NCI-H2196 (cell line): ENCODE measurements around the gene SYT9.

Source experiments
- DNase-seq: peaks from one replicate; lab custom pipeline; 2025; ENCODE audit not compliant: unreplicated experiment; lab: John Stamatoyannopoulos, UW

SYT9 gene

DNA sequence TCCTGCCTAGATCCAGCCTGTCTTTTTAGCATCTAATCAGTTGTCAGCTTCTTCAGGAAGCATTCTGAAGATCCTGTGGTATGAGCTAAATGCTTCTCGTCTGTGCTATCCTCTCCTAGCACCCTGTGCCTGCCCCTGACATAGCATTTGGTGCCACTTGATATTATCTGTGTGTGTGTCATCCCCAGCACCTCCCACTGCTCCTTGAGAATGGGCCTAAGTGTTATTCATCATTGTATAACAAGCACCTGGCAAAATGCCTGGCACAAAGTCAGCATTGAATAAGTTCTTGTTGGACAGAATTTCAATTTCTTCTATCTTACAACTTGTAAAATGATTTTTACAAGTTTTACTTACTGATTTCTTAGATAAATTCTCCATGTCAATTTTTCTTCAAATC lies 205.5 kb downstream of the SYT9 start:
- DNase-seq = no peak

- DNase-seq = no peak
These were observed 211.0 kb downstream of the SYT9 start for GRCh38 chr11:7462706-7463105.

GRCh38 chr11:7467652-7468051 lies 215.9 kb downstream of the SYT9 start:
- no peak for DNase-seq

- DNase-seq = no peak
These were observed 217.7 kb downstream of the SYT9 start for GRCh38 chr11:7469351-7469865.

GRCh38 chr11:7471071-7471470 lies 219.4 kb downstream of the SYT9 start:
- no peak for DNase-seq

DNA sequence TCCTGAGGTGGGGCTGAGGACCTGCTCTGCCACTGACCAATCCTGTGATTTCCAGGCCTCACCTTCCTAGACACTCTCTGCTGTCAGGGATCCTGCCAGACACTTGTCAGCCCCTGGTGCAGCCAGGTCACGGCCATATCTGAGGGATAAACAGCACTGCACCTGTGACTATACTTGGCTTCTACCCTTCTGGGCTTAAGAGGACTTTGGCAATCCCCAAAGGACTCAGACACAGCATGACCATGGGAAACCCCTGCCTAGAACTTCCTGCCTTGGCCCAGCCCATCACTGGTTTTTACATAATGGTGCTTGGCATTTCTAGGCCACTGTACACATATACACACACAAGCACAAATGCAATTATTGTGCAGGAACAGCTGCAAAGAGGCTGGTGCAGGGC lies 222.0 kb downstream of the SYT9 start:
- DNase-seq = no peak

GRCh38 chr11:7480113-7480512 lies 228.4 kb downstream of the SYT9 start:
- DNase-seq = no peak

DNA sequence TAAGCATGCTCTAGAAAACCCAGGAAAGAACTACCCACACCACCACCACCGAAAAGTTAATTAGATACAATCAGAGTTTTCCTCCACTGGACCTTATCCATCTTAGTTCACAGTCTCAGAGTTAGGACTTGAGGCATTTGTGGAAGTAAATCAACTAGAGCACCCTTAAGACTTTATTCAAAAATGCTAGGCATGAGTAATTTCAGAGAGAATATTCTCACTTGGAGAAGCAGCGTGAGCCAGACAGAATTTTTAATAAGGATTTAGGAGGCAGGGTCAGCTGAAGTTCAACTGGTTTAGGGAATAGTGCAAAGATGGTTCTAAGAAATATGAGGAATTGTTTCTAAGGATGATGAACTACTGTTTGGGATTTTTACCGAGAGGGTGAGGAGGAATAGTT lies 232.4 kb downstream of the SYT9 start:
- DNase-seq = no peak

GRCh38 chr11:7484645-7485044 lies 232.9 kb downstream of the SYT9 start:
- no peak for DNase-seq

- DNase-seq = no peak
These were observed 233.7 kb downstream of the SYT9 start, which contains the start of gene OLFML1 for GRCh38 chr11:7485186-7486097. TSS of gene OLFML1 (plus strand) at chr11:7485506. CDS start at chr11:7485876, 370 bp downstream.

DNA sequence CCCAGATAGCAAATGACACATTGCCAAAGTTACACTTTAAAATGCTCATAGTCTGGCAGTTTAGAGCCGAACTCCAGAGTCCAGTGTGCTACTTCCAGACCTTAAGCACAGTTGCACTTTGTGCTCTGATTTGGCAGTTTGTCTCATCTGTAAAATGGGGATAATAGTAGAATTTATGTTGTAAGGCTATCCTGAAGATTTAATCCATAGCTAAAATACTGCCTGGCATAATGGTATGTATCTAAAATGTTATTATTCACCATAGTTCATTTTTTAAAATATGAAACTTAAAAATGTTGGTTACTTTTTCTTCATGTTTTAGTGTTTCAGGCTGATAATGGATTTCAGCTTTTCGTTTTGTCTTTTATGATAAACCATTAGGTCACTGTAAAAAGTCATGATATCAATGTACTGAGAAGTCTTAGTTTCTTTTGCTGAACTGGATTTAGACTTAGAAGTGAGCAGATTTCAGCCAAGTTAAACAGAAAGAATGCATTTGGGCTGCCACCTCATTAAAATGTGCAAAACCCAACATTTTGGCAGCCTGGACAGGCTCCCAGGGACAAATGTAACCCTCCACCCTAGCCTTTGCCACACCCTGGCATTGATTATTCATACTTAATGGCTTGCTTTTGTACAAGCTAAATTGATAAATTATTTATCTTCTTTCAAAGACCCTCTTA lies 234.5 kb downstream of the SYT9 start:
- no peak for DNase-seq

- DNase-seq = no peak
These were observed 235.1 kb downstream of the SYT9 start for GRCh38 chr11:7486781-7487140.

DNA sequence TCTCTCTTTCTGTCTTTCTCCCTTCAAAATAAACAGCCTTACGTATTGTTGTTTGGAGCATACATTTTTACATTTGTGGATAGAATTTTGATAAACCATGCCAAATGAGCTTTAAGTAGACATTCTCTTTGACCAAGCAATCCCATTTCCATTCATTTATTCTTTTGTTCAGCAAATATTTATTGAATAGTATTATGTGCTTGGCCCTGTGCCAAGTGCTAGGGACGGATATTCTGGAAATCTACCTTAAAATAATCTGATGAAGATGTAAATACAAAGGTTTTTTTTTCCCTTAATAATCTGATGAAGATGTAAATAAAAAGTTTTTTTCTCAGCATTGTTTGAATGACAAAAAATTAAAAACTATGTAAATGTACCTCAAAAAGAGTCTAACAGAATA lies 235.7 kb downstream of the SYT9 start:
- no peak for DNase-seq

DNA sequence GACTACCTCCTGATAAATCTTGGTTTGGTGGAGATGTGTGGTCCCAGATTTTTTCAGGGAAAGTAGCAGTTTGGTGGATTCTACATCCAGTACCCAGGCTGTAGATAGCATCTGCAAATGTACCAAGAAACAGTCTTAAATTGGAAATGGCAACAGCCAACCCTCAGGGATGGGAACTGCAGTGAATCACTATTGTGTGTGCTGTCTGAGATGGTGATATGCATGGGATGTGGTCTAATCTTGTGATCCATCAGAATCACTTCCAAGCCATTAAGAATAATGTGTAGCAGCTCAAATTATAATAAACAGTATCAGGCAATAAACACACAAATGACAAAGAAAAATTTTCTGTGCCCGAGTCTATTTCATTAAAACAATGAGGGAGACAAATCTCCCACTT lies 237.0 kb downstream of the SYT9 start:
- no peak for DNase-seq

DNA sequence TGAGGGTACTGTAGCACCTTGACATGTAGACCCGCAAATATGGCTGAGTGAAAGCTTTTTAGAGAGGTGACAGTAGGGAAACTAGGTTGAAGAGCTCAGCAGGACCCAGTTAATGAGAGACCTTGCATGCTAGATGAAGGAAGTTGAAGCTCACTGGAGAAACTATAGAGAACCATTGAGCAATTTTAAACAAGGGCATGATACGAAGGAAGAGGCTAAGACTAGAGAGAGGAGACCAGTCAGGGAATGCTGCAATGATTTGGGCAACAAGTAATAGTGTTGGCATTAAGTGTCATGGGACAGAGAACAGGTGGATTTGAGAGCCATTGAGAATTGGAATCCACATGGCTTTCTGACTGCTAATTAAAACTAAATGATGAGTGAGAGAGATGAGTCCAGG lies 237.7 kb downstream of the SYT9 start:
- no peak for DNase-seq

DNA sequence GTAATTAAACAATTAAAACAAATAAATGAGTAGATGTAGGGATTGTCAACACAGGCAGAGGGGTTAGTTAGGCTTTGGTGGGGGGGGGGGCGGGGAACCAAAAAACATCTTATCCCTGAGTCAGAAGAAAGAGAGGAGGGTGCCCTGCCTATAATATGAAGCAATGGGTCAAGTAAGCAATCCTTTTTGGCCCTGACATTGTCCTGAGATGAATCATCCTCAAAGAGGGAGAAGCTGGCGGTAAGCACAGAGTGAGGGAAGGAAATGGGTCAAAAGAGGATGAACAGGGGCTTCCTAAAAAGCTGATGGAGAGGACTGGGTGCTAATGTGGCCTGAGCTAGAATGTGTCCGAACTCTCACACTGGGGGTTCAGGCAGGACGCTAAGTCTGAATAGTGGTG lies 238.3 kb downstream of the SYT9 start:
- DNase-seq = no peak

- DNase-seq = no peak
These were observed 238.8 kb downstream of the SYT9 start for GRCh38 chr11:7490535-7490934.

DNA sequence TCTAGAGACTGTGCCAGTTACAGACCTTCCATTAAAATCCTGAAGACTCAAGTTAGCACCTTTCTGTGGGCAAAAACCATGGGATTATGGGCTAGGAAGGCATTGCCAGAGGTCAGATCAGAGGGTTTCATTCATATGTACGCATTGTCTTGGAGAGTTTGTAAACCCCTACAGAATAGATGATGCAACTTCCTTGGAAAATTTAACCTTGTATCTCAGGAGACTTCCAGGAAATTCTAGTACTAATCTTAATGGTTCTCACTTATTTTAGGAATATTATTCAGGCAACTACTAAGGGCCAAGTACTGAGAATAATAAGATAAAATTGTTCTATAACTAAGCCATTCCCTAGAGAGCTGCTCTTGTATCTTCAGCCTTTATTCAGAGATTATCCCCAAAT lies 240.5 kb downstream of the SYT9 start:
- DNase-seq = no peak

DNA sequence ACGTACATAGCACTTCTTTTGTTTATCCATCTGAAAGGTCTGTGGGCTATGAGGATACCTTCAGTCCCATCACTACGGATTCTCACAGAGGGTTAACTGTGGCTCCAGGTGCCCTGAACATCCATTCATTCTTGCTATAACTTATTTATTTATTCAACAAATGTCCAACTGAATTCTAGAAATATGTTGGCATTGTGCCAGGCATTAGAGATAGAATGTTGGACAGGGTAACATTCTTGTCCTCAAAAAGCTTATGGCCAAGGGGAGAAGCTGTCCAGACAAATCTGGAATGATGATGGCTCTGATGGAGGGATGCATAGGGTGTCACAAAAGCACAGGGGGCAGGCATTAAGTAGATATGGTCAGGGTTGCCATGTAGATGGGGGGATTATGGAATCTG lies 242.0 kb downstream of the SYT9 start:
- DNase-seq = no peak

DNA sequence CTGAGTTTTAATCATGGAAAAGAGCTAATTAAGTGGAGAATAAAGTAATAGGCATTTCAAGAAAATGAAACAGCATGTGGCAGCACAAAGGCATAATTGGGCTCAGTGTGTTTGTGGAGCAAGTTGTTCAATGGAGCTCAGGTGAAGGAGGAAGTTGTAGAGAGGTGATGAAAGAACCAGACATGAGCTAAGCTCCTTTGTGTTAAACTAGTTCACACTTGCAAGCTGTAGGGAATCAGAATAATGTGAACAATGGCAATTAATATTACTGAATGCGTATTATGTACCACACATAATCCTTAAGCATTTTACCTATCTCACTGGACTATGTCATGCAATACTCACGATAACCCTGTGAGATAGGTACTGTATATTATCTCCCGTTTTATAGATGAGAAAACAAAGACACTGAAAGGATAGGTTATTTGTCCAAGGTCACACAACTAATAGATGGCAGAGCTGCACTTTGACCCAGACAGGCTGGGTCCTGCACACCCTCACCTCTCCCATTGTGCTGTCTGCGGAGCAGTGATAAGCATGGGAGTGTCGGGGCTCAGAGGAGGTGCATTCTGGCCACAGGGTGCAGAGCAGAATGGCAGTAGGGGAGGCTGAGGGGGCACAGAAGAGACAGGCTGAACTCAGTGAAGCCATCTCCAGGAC lies 242.5 kb downstream of the SYT9 start:
- no peak for DNase-seq

- no peak for DNase-seq
These were observed 244.3 kb downstream of the SYT9 start for GRCh38 chr11:7495882-7496551.
